GM12875 (cell line): ENCODE results near the gene EDNRA.

Source experiments
- H3K4me3 ChIP-seq: one replicate; pipeline ENCODE4 v1.5.1; 2011; ENCODE audit warnings: low read depth, low read length, control low read depth
- TF ChIP-seq, protein P1 (sequence below): IDR thresholded peaks from 2 replicates; pipeline ENCODE4 v1.5.1; 2011; ENCODE audit warnings: low read depth, mild to moderate bottlenecking, control low read depth, inconsistent platforms, low read length, moderate library complexity, borderline replicate concordance; ENCODE audit not compliant: insufficient read depth

EDNRA gene

DNA sequence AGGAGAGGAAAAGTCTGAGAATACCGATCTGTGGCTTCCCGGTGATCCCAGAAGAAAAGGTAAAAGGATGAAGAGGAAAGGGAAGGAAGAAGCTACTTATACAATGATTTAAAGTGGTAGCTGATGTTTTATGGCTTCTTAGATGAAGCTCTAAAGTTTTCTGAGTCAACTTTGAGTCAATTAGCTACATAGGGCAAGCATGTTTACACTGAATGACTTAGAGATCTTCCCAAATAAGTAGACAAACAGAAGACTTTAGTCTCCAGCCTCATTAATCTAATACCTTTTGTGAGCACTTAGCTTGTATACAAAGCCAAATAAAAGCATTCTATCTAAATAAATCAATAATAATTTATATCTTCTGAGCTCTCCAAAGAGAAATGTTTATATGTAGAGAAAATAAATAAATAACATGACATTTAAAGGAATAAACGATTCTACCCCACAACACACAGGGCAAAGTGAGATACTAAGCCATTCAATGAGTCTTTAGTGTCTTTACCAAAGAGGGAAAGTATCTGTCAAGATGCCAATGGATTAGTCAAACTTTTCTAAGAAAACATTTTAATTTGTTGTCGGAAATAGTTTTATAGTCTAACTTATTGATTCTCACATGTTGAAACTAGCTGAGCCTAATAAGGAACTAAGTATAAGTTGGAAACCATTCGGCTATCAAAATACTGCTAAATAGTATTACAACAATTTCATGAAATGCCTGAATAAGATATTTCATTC, 90.3 kb downstream of the EDNRA start:
- no peak overlapping the region for H3K4me3 ChIP-seq
- TF ChIP-seq, protein P1, sequence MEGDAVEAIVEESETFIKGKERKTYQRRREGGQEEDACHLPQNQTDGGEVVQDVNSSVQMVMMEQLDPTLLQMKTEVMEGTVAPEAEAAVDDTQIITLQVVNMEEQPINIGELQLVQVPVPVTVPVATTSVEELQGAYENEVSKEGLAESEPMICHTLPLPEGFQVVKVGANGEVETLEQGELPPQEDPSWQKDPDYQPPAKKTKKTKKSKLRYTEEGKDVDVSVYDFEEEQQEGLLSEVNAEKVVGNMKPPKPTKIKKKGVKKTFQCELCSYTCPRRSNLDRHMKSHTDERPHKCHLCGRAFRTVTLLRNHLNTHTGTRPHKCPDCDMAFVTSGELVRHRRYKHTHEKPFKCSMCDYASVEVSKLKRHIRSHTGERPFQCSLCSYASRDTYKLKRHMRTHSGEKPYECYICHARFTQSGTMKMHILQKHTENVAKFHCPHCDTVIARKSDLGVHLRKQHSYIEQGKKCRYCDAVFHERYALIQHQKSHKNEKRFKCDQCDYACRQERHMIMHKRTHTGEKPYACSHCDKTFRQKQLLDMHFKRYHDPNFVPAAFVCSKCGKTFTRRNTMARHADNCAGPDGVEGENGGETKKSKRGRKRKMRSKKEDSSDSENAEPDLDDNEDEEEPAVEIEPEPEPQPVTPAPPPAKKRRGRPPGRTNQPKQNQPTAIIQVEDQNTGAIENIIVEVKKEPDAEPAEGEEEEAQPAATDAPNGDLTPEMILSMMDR, result no peak

DNA sequence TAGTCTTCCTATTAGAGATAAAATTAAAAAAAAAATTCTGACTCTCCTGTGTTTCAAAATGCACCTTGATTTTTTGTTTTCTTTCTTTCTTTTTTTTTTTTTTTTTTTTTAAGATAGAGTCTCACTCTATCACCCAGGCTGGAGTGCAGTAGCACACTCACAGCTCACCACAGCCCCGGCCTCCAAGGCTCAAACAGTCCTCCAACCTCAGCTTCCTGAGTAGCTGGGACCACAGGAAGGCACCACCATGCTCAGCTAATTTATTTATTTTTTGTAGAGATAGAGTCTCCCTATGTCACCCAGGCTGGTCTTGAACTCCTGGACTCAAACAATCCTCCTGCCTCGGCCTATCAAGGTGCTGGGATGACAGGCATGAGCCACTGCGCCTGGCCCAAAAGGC, 95.2 kb downstream of the EDNRA start:
- TF ChIP-seq, protein P1, result no peak
- H3K4me3 ChIP-seq, result no peak overlapping the region

DNA sequence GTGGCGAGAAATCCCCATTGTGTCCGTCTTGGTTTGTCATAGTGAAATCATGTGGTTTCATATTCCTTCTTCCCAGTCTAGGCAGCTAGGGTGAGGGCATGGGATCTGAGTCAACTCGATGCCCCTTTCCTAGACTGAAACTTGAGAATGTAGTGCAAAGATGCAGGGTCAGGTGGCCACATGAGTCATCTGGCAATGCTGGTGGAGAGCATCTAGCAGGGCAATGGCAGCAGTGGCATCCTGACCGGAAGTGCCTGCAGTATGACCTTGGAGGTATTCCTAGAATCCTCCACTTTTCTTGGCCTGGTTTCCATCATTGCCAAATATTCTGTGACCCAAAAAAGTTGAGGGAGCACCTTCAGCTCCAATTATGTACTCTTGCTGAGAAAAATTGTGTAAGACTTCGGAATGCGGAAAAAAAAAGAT, 97.2 kb downstream of the EDNRA start:
- TF ChIP-seq, protein P1, result no peak
- H3K4me3 ChIP-seq, result no peak overlapping the region

DNA sequence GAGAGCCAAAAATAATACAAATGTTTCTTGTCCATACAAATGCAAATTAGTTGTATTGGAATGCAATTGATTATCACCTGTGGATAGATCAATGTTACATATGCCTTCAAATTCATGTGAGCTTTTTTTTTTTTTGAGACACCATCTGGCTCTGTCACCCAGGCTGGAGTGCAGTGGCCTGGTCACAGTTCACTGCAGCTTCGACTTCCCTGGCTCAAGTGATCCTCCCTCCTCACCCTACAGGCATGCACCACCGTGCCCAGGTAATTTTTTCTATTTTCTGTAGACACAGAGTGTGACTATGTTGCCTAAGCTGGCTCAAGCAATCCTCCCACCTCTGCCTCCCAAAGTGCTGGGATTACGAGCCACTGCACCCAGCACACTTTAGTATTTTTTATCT, 97.7 kb downstream of the EDNRA start:
- no peak overlapping the region for H3K4me3 ChIP-seq
- TF ChIP-seq, protein P1, result no peak

DNA sequence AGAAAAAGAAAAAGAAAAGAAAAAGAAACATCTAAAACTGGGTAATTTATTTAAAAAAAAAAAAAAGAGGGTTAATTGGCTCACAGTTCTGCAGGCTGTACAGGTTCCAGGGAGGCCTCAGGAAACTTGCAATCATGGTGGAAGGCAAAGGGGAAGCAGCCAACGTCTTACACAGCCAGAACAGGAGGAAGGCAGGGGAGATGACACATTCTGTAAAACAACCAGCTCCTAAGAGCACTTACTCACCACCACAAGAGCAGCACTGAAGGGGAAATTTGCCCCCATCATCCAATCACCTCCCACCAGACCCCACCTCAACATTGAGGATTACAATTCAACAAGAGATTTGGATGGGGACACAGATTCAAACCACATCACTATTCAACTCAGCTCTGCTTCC, 99.5 kb downstream of the EDNRA start:
- TF ChIP-seq, protein P1, result no peak
- H3K4me3 ChIP-seq, result no peak overlapping the region

DNA sequence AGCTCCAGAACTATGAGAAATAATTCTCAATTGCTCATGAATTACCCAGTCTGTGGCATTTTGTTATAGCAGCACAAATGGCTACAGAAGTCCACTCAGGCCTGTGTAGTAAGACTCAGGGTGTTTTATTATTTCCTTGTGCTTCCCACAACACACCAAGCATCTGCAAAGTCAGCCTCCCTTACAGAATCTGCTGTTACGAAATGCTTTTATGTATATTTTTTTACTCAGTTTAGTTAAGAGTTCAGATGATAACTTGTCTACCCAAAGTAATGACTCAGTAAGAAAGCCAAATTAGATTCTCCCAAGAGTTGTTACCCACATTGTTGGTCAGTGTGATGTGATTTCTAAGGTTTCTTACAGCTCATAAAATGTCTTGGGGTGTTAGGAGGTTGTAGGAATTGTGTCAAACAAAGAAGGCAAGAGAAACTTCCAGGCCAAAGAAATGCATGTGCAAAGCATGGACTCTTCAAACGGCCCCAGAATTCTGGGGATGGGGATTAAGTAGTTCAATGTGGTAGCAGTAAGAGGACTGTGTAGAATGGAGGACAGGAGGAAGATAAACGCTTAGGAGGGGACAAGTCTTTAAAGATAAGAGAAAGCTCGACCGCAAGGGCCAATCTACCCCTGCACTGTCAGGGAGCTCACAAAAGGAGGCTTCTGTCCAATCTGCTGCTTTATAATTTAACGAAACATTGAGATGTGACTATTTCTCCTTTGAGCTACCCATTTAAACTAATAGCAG, 100.9 kb downstream of the EDNRA start:
- H3K4me3 ChIP-seq, result no peak overlapping the region
- TF ChIP-seq, protein P1, result no peak
